SK-N-MC (cell line): Measurements from ENCODE around the gene ST6GALNAC2.

Experiments
- EZH2 ChIP-seq: fragments of 200-600 bp; sonication (generic); IDR thresholded peaks from one replicate; pipeline ENCODE4 v1.6.1; 2017; ENCODE audit warnings: antibody characterized with exemption
- POLR2AphosphoS5 ChIP-seq: IDR thresholded peaks from 2 replicates; pipeline ENCODE4 v1.6.1; 2012; ENCODE audit warnings: mild to moderate bottlenecking, low read depth, low read length, borderline replicate concordance

DNA sequence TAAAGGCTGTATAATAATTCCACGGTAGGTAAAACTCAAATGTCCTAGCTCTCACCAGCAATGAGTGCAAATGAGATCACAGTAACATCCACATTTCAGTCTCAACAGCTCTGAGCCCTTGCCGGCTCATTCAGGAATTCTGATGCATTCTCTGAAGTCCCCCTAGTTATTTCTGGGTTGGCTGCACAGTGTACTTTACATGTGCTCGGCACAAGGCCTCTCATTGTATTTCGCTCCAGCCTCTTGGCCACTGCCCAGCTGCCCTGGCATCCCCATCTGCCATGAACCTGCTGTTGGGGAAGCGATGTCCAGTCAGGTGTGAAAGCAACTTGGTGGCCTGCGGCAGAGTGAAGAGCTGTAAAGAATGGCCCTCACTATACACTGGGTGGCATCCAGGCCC is 31.5 kb downstream of the ST6GALNAC2 start:
- no peak for TF ChIP-seq EZH2
- no peak for TF ChIP-seq POLR2AphosphoS5
